NCI-H510A treated with DMSO at 0.1 percent for 48 hours (cell line): ENCODE measurements around the gene NXPH4.

Source experiments
- DNase-seq: peaks from one replicate; lab custom pipeline; 2025; lab: John Stamatoyannopoulos, UW

The NXPH4 gene

DNA sequence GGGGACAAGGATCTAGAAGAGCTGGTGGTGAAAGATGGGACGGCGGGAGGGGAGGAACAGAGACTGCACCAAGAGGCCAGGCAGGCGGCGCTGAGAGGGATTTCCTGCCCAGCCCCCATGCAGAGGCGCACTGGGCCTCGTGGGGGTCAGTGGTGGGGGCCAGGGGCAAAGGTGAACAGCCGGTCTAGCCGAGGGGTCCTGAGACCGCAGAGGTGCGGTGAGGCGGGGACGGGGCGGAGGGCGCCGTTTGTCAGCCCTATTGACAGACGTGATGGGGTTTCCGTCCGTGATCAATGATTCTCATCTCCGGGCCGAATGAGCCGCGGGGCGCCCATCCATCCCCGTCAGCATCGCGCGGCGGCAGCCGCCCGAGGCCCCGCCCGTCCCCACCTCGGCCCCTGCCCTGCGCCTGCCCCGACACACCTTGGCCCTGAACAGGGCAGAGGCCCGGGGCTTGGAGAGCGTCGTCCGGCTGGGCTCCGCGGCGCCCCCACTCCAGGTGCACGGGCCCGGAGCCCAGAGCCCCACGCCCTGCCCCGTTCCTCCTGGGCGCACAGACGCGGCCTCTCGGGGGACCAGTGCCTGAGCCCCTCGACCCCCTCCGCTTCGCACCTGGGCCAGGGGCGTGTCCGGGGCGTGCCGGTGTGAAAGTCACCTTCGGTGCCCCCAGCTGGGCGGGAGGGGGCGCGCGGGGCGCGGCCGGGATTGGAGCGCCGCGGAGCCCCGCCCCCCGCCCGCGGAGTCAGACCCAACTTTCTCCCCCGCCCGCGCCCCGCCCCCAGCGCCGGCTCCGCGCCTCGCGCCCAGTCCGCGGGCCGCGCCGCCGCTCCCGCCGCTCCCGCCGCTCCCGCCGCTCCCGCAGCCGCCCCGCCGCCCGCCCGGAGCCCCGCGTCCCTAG, at the start of gene NXPH4:
Gene NXPH4 (plus strand): TSS at position 781 of the 898 bp plus-strand sequence. CDS start 176 bp downstream, outside the sequence.
- DNase-seq: peak; percentile 63

DNA sequence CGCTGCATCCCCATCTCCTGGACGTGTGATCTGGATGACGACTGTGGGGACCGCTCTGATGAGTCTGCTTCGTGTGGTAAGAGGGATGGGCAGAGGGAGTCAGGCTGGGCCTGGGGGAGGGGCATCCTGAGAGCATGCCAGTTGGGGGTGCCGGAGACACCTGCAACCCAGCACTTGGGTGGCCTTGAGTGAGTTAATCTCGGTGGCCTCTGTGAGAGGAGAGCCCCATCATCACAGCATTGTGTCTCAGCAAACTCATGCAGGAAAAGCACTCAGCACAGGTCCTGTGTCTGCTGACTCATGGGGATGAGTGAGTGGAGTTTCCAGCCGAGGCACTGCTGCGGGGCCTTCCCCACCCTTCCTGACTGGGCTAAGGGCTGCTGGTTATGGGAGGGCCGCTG, 49.6 kb upstream of the NXPH4 start:
- no peak for DNase-seq

DNA sequence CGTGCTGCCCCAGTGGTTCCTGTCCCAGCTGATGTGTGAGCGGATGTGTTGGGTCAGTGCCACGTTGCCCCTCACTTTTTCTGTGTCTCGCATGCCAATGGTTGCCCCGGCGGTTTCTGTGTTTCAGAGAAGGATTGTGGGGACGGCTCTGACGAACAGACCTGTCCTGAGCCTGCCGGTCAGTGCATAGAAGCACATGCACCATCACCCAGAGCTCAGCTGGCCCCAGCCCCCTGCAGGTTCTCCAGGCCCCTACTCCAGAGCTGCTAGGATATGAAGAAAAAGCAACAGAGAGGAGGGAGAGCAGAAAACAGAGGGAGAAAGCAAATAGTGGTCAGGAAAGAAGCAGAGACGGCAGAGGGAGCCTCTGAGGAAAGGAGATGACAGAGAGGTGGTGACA, 48.5 kb upstream of the NXPH4 start:
- DNase-seq: no peak

DNA sequence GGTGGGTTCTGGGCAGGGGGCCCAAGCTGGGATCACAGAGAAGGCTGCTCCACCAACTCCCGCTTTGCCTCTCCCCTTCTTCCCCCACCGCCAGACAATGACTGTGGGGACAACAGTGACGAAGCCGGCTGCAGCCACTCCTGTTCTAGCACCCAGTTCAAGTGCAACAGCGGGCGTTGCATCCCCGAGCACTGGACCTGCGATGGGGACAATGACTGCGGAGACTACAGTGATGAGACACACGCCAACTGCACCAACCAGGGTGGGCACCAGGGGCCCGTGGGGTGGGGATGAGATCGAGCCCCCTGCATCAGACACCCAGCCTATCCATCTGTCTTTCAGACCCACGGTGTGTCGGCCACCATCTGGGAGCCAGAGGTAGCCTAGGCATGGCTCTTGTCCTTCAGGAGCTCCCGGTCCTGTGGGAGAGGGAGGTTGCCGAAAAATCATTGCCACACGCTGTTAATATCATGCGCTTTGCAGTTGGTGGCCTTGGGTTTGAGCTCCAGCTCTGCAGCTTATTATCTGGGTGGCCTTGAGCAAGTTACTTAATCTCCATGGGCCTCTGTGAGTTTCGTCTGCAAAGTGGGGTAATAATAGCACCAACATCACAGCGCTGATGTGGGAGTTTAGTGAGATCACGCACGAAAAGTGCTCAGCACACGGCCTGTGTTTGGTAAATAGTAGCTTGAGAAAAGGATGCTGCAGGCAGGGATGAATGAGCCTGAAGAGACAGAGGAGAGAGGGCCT, 47.4 kb upstream of the NXPH4 start:
- no peak for DNase-seq

DNA sequence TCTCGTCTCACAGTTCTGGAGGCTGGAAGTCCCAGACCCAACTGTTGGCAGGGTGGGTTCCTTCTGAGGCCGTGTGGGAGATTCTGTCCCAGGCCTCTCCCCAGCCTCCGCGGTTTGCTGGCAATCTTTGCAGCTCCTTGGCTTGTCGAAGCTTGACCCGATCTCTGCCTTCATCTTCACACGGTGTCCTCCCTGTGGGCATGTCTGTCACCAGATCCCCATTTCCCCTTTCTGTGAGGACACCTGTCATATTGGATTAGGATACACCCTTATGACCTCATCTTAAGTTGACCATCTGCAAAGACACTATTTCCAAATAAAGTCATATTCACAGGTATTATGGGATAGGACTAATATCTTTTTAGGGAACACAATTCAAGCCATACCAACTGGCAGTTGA, 46.6 kb upstream of the NXPH4 start:
- no peak for DNase-seq

DNA sequence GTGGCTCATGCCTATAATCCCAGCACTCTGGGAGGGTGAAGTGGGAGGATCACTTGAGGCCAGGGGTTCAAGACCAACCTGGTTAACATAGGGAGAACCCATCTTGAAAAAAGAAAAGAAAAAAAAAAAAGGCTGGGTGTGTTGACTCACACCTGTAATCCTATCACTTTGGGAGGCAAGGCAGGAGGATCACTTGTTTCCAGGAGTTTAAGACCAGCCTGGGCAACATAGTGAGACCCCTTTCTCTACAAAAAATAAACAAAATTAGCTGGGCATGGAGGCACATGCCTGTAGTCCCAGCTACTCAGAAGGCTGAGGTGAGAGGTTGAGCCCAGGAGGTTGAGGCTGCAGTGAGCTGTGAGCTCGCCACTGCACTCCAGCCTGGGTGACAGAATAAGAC, 46.2 kb upstream of the NXPH4 start:
- DNase-seq: no peak

DNA sequence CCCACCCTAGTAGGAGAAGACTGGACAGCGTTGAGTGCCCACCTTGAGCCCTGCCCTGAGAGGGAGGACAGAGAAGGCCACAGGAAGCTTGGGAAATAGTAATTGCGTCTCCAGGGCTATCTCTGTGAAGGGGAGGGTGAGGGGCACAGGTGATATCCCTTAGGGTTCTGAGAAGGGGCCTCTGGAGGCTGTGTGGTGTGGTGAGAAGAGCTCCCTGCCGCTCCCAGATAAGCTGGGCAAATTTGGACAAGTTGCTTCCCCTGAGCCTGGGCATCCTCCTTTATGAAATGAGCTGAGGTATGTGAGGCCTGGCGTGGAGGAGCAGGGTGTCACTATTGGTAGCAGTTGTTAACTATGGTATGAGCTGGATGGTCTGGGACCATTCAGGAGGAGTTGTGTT, 45.7 kb upstream of the NXPH4 start:
- no peak for DNase-seq

DNA sequence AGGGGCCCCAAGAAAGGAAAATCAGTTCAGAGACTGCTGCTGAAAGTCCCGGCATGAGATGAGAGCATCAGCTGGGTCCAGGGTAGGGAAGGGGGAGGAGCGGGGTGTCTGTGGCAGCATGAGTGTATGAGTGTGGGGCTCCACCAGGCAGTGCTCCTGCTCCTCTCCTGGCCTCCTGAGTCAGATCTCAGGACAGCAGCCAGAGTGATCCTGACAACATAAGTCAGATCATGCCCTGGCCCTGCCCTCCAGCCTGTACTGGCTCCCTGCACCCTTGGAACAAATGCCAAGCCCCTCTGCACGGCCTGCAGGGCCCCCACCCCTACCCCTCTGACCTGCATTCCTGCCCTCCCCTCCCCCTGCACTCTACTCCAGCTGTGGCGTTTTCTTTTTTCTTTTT, 44.9 kb upstream of the NXPH4 start:
- DNase-seq: no peak

DNA sequence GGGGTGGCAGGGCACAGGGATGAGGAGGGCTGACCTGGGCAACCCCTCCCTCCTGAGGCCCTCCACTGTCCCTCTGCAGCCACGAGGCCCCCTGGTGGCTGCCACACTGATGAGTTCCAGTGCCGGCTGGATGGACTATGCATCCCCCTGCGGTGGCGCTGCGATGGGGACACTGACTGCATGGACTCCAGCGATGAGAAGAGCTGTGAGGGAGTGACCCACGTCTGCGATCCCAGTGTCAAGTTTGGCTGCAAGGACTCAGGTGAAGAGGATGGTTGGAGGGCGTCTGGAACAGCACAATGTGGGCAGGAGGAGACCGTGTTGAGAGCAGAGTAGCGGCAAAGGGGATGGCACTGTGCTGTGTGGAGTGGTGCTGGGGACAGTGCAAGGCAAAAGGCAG, 43.5 kb upstream of the NXPH4 start:
- peak; percentile 7 for DNase-seq

DNA sequence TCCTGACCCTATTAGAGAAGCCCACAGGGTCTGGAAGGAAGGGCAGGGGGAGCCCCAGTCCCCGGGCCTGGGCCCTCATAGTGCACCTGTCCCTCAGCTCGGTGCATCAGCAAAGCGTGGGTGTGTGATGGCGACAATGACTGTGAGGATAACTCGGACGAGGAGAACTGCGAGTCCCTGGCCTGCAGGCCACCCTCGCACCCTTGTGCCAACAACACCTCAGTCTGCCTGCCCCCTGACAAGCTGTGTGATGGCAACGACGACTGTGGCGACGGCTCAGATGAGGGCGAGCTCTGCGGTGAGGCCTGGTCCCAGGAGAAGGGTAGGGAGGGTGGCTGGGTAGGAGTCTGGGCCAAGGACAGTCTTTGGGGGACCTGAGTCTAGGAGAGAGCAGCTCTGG, 42.9 kb upstream of the NXPH4 start:
- DNase-seq: no peak

DNA sequence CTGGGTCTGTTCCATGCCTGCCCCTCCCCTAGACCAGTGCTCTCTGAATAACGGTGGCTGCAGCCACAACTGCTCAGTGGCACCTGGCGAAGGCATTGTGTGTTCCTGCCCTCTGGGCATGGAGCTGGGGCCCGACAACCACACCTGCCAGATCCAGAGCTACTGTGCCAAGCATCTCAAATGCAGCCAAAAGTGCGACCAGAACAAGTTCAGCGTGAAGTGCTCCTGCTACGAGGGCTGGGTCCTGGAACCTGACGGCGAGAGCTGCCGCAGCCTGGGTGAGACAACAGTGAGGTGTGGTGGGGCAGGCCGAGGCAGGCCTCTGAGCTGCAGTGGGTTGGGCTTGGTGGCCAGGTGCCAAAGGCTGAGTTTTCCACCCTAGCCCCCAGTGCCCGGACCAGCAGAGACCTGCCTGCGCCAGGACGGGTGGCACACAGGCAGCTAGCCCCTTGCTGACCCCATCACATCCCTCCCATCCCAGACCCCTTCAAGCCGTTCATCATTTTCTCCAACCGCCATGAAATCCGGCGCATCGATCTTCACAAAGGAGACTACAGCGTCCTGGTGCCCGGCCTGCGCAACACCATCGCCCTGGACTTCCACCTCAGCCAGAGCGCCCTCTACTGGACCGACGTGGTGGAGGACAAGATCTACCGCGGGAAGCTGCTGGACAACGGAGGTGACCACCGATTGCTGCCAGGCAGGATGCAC, 41.0 kb upstream of the NXPH4 start:
- DNase-seq: peak; percentile 90

DNA sequence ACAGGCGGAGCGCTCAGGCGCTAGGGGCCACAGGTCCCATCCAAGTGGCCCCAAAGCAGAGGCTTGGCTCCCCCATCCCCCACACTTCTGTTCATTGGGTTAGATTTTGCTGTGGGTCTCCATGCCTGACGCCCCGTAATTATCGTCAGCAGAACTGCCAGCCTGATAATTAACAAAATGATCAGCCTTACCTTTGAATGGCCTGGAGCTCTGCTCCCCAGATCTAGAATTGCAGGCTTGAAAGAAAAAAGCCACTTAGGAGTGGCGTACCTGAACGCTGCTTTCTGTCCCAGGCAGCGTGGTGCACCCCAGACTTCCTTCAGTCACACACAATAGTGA, 40.5 kb upstream of the NXPH4 start:
- DNase-seq: no peak

DNA sequence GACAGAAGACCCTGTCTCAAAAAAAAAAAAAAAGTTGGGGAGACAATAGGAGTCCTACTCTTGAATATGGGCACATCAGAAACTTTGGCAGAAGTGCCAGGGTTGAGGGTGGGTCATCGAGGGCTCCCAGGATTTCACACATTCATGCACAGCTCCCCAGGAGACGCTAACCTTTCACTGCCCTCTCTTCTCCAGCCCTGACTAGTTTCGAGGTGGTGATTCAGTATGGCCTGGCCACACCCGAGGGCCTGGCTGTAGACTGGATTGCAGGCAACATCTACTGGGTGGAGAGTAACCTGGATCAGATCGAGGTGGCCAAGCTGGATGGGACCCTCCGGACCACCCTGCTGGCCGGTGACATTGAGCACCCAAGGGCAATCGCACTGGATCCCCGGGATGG, 39.7 kb upstream of the NXPH4 start:
- no peak for DNase-seq

DNA sequence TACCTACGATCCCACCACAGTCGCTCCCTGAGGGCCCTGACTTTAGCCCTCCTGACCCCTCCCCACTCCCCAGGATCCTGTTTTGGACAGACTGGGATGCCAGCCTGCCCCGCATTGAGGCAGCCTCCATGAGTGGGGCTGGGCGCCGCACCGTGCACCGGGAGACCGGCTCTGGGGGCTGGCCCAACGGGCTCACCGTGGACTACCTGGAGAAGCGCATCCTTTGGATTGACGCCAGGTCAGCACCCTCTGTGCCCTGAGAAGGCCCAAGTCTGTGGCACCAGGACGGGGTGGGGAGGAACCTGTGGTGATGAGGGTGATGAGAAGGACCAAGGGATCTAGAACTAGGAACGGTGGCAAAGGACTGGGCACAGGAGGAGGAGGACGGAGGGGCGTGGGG, 39.2 kb upstream of the NXPH4 start:
- no peak for DNase-seq

DNA sequence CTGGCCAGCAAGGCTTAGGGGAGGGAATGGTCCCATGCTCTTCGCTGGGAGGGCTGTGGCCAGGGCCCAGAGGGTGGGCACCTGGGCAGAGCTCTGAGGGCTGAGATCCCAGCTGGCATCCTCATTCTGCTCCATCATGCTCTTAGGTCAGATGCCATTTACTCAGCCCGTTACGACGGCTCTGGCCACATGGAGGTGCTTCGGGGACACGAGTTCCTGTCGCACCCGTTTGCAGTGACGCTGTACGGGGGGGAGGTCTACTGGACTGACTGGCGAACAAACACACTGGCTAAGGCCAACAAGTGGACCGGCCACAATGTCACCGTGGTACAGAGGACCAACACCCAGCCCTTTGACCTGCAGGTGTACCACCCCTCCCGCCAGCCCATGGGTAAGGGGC, 38.4 kb upstream of the NXPH4 start:
- DNase-seq: no peak

DNA sequence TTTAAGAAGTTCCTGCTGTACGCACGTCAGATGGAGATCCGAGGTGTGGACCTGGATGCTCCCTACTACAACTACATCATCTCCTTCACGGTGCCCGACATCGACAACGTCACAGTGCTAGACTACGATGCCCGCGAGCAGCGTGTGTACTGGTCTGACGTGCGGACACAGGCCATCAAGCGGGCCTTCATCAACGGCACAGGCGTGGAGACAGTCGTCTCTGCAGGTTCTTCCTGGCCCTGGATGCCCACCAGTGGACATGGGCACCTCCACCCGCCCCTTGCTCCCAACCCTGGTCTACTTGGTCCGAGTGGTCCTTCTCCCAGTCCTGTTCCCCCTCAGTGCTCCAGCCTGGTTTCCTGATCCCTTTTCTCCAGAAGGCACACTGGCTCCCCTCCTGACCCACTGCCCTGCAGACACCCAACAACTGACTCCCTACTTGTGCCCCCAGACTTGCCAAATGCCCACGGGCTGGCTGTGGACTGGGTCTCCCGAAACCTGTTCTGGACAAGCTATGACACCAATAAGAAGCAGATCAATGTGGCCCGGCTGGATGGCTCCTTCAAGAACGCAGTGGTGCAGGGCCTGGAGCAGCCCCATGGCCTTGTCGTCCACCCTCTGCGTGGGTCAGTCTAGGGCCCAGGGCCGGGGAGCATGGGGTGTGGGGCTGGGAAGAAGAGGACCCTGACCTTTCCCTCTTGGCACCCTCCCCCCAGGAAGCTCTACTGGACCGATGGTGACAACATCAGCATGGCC, 37.1 kb upstream of the NXPH4 start:
- DNase-seq: no peak

DNA sequence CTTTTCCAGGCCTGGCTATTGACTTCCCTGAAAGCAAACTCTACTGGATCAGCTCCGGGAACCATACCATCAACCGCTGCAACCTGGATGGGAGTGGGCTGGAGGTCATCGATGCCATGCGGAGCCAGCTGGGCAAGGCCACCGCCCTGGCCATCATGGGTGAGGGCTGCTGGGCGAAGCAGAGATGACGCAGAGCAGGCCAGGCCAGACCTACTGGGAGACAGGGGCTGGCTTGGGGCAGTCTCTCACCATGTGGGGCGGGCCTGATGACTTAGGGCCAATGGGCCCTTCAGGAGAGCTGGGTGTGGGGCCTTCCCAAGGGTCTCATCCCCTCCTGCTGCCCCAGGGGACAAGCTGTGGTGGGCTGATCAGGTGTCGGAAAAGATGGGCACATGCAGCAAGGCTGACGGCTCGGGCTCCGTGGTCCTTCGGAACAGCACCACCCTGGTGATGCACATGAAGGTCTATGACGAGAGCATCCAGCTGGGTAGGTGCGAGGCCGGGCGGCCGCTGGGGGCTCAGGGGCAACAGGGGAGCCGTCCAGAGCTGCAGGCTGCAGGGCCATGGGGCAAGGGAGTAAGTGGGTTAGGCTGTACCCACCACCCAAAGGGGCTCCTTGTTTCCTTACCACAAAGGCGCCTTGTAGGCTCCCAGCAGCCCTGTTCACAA, 36.1 kb upstream of the NXPH4 start:
- no peak for DNase-seq

DNA sequence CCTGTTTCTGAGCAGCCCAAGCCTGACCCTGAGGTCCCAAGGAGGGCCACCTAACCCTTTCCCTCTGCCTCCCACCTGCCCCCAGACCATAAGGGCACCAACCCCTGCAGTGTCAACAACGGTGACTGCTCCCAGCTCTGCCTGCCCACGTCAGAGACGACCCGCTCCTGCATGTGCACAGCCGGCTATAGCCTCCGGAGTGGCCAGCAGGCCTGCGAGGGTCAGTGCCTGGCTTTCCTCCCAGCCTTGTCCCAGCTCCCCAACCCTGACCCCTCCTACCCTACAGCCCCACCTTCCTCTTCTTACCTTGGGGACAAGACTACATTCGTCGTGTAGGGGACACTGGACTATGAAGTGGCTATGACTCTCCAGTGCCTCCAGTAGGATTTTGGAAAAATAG, 35.5 kb upstream of the NXPH4 start:
- no peak for DNase-seq

DNA sequence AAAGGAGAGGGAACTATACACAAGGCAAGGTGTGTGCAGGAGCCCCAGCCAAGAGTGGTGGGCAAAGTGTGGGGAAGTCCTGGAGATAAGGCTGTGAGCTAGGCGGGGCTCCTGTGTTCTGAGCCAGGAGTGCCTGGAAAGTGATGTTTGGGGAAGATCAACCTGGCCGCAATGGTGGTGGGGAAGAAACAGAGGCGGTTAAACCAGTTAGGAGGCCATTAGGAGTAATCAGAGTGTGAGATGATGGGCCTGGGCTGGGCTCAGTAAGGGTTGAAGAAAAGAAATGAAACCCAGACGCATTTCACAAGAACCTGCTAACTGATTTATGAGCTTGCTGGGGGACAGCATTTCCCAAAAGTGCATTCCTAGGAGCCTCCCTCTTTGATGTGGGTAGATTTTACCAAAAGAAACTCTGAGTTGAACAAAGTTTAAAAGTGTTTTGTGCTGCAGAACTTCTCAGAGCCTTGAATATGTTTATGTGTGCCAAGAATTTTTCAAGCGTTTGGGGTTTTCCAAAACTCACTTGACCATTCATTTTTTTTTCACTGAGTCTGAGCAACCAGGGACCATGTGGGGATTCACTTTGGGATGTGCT, 34.9 kb upstream of the NXPH4 start:
- DNase-seq: no peak

DNA sequence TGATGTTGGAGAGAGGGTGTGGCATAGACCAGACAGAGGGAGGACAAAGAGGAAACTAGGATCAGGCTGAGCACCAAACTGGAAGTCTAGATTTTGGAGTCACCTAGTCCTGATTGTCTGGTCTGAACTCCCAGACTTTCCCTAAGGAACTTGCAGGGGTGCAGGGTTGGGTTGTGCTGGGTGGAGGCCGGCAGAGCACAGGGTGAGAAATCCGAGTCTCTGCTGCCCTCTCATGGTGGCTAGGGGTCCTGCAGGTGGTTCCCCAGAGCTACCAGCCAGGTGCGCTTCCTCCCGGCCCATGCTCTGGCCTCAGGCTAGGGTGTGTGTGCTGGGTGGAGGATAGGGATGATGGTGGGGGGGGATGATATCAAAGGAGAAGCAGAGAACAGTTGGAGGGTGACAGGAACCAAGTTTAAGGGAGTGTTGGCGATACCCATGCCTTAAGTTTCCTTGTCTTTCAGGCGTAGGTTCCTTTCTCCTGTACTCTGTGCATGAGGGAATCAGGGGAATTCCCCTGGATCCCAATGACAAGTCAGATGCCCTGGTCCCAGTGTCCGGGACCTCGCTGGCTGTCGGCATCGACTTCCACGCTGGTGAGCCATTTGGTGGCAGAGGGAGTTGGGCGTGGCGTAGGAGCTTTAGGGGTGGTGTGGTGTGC, 33.5 kb upstream of the NXPH4 start:
- peak; percentile 60 for DNase-seq
